HG03103 (cell line): ENCODE measurements around the gene SYNPO.

Experiments
- ATAC-seq: cut with Tn5 transposase; IDR thresholded peaks from one replicate; pipeline ENCODE4 v1.9.1; 2021; ENCODE audit warnings: low read depth; ENCODE audit not compliant: unreplicated experiment

SYNPO gene

GRCh38 chr5:150638488-150639376, 1.7 kb upstream of the SYNPO start:
- ATAC-seq: no peak

- ATAC-seq: no peak
Measured at GRCh38 chr5:150639377-150639692, 1.1 kb upstream of the SYNPO start.

- ATAC-seq: no peak
Measured at GRCh38 chr5:150639751-150640150, 709 bp upstream of the SYNPO start.

GRCh38 chr5:150641006-150641570, 628 bp downstream of the SYNPO start:
- ATAC-seq: no peak

- no peak for ATAC-seq
Measured at GRCh38 chr5:150641824-150642566, 1.5 kb downstream of the SYNPO start.

- no peak for ATAC-seq
Measured at GRCh38 chr5:150642567-150642927, 2.1 kb downstream of the SYNPO start.

GRCh38 chr5:150642991-150643710, 2.7 kb downstream of the SYNPO start:
- no peak for ATAC-seq

- ATAC-seq: no peak
Measured at GRCh38 chr5:150644058-150644457, 3.6 kb downstream of the SYNPO start.

- no peak for ATAC-seq
Measured at GRCh38 chr5:150644514-150644913, 4.1 kb downstream of the SYNPO start.

GRCh38 chr5:150645070-150645700, 4.7 kb downstream of the SYNPO start:
- ATAC-seq: no peak

- ATAC-seq: no peak
Measured at GRCh38 chr5:150647275-150648251, 7.1 kb downstream of the SYNPO start.

GRCh38 chr5:150648294-150649107, 8.0 kb downstream of the SYNPO start:
- ATAC-seq: no peak

GRCh38 chr5:150649108-150650020, 8.9 kb downstream of the SYNPO start:
- ATAC-seq: no peak

GRCh38 chr5:150650021-150651006, 9.9 kb downstream of the SYNPO start:
- ATAC-seq: no peak

- no peak for ATAC-seq
Measured at GRCh38 chr5:150651382-150651781, 10.9 kb downstream of the SYNPO start.

GRCh38 chr5:150651924-150652671, 11.6 kb downstream of the SYNPO start:
- no peak for ATAC-seq
